Measurements from ENCODE around the gene FKBP7.
"Not testable (repeated sequence)": the region's sequence is repeated elsewhere in the genome, so short reads cannot be mapped to it uniquely, and the experiment has no call there.

FKBP7 gene

DNA sequence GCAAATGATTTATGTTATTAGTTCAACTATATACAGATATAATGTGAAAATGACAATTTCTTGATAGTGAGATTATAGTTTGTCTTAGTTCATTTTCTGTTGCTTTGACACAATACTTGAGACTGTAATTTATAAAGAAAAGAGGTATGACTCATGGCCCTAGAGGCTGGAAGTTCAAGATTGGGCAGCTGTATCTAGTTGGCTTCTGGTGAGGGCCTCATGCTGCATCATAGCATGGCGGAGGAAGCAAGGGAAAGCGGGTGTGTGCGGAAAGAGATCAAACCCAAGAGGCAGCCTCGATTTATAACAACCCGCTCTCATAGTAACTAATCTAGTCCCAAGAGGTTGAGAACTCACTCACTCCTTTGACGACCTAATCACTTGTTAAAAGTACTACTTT is 13.2 kb upstream of the FKBP7 start:
- DNase-seq (ENCODE audit: low read depth in 4 of 4, low spot score in 1 of 4), result no peak

DNA sequence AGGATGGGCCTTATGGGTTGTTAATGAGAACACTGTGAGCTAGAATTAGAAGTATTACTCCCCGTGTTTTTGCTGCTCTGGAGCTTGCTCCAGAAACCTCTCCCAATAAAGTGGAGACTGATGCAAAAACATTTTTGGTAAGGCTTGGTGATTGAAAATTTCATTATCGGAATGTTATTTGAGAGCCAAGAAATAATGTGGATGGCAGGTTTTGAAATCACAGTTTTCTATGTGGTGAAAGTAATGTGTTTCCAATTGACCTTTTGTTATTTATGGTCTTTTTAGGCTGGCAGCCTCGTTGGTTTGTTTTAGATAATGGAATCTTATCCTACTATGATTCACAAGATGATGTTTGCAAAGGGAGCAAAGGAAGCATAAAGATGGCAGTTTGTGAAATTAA is 7.0 kb upstream of the FKBP7 start:
- no peak for DNase-seq (ENCODE audit: low read depth in 4 of 4, low spot score in 1 of 4)

DNA sequence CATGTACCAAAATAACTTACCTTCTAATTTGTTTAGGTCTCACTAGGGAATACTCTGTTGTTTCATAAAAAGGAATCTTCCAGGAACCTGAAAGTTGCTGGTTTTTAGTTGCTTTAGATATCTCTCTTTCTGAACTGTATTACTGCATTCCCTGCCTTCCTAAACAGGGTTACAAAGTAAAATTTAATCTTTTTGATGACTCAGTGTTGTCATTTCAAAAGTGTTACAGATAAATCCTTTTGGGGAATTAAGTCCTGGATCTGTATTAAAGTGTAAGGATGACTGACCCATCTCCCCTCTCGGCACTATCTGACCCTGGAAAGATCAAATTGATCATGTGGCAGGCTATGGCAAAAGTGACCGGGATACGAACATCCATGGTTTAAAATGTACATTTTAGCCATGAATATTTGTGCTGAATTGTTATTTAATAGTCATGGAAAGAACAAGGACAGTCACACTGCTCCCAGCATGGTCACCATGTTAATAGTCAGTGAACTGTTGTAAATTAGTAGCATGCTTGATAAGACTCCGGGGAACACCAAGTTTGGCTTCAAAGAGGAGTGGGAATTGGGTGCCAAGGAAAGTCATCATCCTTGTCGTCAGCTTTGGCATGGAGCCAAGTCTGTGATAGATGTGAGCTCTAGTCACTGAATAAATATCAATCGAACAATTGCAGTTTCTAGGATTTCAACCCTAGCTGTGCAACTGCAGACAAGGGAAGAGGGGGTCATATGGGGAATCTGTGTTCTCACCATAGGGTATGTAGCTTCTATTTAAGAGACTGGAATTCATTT is 6.0 kb upstream of the FKBP7 start:
- DNase-seq (ENCODE audit: low read depth in 4 of 4, low spot score in 1 of 4), result no peak

DNA sequence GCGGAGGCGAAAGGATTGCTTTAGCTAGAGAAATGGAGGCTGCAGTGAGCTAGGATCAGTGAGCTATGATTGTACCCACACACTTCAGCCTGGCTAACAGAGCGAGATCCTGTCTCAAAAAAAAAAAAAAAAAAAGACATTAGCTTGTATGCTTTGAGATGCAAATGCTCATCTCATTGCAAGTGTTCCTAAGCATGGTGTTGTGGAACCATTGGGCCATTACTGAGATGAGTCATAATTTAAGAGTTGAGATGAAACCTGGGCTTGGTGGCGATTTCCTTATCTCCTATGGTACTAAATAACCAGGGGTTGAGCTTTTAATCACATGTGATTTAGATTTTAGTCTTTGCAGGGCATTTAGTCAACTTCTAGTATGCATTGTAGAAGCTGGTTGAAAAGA is 4.0 kb upstream of the FKBP7 start:
- DNase-seq (ENCODE audit: low read depth in 4 of 4, low spot score in 1 of 4), result no peak

DNA sequence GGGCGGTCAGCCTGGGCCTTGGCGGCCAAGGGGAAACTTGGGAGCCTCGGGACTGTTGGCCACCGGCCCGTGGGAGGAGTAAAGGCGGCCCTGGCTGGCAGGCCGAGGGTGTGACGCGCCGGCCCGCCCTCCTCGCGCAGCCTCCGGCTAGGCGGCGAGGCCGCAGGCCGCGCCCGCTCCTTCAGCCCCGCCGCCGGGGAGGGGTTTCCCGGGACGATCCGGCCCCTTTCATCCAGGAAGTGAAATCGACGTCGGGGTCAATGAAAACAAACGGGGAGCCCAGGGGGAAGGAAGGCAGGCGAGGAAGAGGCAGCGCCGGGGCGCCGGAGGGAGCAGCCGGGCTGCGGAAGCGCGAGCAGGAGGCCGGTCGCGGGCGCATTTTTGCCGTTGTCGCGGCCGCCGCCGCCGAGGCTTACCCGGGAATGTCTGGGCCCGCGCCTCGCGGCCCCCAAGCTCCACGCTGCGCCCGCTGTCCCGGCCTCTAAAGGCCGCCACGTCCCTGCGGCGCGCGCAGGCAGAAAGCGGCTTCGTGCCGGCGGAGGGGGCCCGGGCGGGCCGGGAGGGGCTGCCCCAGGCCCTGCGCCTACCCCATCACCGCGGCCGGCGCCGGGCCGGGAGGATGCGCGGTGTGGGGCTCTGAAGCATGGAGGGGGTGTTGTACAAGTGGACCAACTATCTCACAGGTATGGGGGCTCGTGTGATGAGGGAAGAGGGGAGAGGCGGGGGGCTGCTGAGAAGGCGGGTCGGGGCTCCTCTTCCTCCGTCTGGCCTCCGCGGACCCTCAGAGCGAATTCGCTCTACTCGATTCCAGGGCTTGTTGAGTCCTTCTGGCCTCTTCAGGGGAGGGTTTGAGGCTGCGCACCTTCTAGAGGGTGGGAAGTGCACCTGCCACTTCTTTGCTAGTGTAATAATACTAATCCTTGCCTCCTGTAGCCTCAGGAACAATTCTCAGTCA is 2.1 kb upstream of the FKBP7 start, which contains the start of gene PLEKHA3:
TSS of gene PLEKHA3 (plus strand) at position 231 of the 955 bp plus-strand sequence. CDS start at position 644, 413 bp downstream.
- DNase-seq (ENCODE audit: low read depth in 4 of 4, low spot score in 1 of 4), result peak; percentile 44 to 73 (median 60)

DNA sequence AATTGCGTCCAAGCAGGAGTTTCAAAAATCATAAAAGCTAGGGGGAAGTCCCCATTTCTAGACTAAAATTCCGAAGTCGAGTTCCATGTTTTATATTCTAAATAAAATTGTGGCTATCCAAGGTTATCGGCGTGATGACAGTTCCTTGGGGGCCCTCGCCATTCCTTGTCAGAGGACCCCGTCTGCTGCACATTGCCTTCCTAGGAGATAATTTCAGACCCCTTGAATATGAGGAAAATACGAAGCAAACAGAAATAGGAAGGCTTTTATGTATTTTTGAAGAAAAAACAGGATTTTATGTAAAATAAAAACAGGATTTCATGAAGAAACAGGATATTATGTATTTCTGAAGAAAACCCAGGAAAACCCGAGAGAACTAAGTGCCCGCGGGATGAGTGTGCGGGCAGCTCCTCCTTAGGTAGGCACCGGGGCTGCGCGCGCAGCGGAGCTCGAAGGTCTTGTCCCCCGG is 1.4 kb upstream of the FKBP7 start:
- DNase-seq (ENCODE audit: low read depth in 4 of 4, low spot score in 1 of 4), result no peak

DNA sequence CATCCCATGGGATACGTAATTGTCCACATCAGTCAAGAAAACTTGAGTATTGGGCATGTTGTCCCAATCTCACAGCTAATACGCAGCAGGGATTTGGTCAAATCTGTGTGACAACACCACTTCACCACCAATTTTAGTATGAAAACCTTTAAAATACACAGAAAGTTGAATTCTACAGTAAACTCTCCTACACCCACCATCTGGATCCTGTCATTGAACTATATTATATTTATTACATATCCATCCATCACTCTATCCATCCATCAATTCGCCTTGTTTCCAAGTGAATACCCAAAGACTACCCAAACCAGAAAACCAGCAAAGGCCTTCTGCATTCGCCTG is 846 bp upstream of the FKBP7 start:
- DNase-seq (ENCODE audit: low read depth in 4 of 4, low spot score in 1 of 4), result no peak

DNA sequence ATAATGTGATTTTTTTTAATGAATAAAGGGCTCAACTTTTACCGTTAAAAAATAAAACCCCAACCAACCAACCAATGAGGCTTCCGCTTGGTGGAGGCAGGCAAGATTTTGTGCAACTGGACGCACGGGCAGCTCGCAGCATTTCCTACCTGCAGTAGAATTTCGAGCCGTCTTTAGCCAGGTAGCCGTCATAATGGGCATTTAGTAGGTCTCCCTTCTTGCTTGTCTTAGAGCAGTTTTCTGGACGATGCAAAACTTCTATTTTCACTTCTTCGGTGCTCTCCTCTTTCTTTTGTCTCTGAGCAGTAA is 316 bp downstream of the FKBP7 start:
- DNase-seq (ENCODE audit: low read depth in 4 of 4, low spot score in 1 of 4), result no peak

DNA sequence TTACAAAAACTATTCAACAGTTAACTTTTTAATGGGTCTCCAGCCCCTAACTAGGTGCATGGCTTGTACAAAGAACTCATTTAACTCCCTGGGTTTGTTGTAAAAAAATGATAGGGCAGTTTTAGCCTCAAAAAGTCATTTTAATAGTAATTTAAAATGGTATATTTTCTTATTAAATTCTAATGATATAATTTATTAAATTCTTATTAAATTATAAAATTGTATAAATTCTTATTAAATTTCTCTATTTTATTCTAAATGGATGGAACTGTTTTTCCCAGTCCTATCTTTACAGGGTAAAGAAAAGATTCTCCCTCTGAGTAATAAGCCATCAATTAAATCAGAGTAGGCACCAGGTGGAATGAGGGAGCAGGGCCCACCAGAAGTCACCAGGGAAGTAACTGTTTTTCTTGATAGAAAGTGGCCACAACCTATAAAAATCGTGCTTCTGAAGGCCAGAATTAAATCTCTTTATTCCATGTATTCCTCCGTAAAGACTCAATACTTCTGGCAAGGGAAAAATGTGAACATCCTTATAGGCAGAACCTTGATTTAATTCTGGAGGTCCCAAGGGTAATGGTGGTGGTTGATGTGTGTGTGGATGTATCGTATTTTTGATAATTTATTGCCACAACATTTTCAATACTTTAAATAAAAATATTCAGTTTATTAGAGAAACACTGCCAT is 814 bp downstream of the FKBP7 start:
- no peak for DNase-seq (ENCODE audit: low read depth in 4 of 4, low spot score in 1 of 4)

DNA sequence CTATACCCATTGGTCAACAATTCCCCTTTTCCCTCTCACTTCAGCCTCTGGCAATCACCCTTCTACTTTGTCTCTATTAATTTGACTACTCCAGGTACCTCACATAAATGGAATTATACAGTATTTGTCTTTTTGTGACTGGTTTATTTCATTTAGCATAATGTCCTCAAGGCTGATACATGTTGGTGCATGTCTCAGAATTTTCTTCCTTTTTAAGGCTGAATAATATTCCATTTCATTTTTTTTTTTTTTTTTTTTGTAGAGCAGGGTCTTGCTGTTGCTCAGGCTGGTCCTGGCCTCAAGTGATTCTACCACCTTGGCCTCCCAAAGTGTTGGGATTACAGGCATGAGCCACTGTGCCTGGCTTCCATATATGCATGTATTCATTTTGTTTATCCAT is 1.9 kb downstream of the FKBP7 start:
- DNase-seq (ENCODE audit: low read depth in 4 of 4, low spot score in 1 of 4), result no peak

DNA sequence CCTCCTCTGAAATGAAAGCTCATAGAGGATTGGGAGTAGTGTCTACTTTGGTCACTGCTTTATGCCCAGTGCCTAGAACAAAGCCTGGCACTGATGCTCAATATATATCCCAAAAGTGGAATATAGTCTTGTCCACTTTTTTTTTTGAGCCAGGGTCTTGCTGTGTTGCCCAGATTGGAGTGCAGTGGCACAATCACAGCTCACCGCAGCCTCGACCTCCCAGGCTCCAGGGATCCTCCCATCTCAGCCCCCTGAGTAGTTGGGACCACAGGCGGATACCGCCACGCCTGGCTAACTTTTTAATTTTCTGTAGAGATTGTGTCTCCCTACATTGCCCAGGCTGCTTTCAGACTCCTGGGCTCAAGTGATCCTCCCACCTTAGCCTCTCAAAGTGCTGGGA is 3.8 kb downstream of the FKBP7 start:
- DNase-seq (ENCODE audit: low read depth in 4 of 4, low spot score in 1 of 4), result no peak

DNA sequence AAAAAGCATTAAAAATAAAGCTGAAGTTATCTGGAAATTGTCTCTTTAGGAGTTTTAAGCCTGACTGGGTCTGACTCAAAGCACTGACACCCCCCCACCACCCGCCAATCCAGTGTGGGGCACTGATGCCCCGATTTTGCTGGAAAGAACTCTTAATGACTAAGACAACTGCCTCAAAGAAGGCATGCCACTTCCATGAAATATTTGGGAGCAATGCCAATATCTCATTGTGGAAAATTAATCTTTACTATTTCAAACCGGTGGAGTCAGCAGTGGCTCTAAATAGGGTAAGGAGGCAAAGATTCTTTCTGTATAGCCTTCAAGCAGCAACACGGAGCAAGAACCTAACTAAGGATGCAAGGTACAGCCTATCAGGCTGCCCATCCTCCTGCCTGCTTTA is 4.5 kb downstream of the FKBP7 start:
- no peak for DNase-seq (ENCODE audit: low read depth in 4 of 4, low spot score in 1 of 4)

DNA sequence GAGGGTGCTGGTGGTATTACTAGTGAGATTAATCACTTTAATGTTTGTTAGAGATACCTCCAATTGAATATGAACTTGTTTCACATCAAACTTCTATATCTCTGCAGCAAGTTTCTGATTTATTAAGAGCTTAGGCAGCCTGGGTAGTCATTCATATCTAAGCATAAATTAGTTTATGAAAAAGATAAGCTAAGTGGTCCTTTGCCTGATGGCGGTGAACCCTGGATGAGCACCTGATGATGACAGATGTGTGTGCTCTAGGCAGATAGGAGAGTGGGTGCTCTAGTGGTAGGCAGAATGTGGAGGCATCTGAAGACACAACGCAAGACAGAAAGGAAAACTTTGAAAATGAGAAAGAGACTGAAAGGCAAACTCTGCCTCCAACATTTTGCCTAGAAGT is 5.0 kb downstream of the FKBP7 start:
- DNase-seq (ENCODE audit: low read depth in 4 of 4, low spot score in 1 of 4), result no peak

DNA sequence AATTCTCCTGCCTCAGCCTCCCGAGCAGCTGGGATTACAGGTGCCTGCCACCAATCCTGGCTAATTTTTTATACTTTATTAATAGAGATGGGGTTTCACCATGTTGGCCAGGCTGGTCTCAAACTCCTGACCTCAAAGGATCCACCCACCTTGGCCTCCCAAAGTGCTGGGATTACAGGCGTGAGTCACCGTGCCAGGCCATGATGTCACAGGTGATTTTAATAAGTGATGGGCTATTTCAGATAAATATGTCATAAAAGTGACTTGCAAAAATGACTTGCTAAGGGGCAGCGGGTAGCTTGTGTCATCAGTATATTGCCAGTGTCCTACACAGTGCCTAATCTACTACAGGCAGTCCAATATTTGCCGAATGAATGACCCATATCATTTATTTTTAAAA is 7.1 kb downstream of the FKBP7 start:
- not testable (repeated sequence) for DNase-seq (ENCODE audit: low read depth in 4 of 4, low spot score in 1 of 4)

DNA sequence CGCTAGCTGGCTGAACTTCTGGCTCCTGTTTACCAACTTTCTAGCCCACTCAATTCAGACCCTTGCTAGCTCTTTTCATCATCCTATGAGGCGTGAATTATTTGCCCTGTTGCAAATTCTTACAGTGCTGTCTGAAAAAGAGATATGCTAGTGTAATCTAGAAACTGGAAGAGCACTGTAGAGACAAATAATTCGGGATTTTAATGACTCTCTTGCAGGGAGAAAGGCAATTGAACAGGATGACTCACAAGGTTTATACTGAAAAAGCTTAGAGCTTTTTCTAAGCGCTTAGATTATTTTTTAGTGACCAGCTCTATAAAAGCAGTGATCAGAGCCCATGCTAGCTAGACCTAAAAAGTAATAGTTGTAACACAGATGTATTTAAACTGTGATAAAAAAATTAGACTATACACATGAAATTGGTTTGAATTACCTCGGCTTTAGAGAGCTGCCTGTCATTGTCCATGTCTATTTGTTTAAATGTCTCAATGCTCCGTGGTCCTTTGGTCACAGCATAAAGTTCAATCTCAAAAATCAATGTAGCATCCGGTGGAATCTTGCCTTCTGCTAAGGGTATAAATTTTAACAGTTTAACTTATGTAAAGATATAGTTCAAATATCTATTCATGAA is 9.1 kb downstream of the FKBP7 start:
- DNase-seq (ENCODE audit: low read depth in 4 of 4, low spot score in 1 of 4), result no peak

DNA sequence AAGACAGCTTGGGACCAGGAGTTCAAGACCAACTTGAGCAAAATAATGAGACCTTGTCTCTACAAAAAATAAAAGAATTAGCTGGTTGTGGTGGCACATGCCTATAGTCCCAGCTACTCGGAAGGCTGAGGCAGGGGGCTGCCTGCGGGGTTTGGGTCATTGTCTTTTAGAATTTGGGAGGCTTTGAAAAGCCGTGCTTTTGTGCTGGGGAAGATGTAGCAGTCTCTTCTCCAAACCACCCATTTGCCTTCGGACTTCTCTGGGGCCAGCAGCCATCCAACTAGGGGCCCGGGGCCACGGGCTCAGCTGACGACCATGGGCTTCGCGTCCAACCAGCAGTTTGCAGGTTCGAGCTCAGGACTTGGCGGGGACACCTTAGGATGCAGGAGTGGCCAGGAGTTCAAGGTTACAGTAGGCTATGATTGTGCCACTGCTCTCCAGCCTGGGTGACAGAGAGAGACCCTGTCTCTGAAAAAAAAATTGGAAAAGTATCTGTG is 21.0 kb downstream of the FKBP7 start:
- DNase-seq (ENCODE audit: low read depth in 4 of 4, low spot score in 1 of 4), result no peak

DNA sequence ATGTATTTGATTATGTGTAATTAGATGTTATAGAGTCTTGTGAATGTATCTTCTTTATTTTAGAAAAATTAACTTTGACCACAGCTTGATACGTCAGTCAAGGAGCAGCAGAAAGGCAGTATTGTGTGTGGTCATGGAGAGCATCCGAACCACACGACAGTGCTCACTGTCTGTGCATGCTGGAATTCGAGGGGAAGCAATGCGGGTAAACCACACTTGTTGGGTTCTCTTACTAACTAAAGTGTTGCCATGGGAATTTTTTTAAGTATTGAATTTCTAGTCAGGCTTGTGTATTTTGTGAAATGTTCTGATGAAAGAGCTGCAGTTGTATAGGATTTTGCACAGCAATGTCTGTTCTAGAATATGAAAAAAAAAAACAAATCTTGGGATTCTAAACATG is 22.5 kb downstream of the FKBP7 start:
- no peak for DNase-seq (ENCODE audit: low read depth in 4 of 4, low spot score in 1 of 4)

DNA sequence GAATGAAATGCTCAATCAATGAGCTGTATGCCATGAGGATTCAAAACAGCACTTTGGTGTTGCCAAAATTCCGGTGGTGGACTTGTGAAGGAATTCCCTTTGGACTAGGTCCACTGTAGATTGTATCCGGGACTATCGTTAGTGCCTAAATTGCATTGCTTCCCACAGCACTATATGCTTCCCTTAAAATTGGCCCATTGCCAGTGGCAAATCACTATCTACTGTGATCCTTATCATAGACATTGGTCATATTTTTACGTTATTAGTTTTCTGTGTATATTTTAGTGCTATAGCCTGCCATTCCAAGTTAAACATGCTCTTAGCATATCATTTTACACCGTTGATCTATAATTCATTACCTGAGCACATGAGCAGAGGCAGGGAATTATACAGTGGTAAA is 25.5 kb downstream of the FKBP7 start:
- no peak for DNase-seq (ENCODE audit: low read depth in 4 of 4, low spot score in 1 of 4)

DNA sequence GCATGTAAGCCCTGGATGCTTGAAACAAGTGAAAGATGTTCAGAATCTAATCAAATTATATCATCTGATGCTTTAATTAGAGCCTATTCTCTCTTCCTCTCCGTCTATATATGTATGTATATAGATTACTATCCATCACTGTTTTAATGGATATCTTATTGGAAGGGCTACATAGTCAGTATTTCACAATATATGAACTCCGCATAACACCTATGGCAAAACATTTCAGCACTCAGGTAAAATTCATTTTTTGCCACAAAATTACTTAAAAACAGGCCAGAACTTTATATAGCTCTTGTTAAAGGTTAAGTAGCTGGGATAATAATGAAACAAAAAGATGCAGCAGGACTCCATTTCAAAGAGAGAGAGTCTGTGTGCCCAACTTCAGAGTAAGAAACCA is 26.1 kb downstream of the FKBP7 start:
- DNase-seq (ENCODE audit: low read depth in 4 of 4, low spot score in 1 of 4), result no peak

DNA sequence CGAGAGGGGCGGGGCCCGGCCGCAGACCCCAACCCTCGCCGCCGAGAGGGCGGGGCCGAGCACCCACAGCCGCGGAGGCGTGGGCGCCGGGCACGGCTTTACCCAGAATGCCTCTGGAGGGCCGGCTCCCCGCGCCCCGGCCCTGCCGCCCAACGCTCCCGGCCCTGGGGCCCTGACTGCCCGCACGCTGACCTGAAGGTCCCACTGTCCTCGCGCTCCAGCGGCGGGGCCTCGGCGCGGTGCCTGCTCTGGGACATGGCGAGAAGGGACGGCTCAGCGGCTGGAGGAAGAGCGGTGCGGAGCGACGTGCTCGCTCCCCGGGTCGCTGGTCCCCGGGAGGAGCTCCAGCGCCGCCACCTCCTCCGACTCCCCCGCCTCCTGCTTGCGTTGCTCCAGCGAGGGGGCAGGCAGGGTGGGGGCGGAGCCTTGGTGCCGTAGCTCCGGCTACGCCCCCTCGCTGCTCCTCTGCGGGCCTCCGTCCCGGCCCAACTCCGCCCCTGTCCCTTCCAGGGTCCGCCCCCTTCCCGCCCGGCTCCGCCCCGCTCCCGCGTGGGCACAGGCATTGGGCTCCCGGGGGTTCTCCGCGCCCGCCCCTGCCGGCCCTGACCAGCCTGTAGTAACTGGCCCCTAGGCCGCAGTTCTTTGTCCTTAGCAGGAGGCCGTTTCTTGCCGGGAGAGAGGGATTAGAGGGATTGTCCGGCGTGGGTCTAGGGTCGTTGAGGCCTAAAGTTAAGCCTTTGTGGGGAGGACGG is 27.4 kb downstream of the FKBP7 start, which contains the start of the genes PJVK and PRKRA:
TSS of gene PJVK (plus strand) at position 605 of the 752 bp plus-strand sequence. CDS start 2,032 bp downstream, outside the sequence.
TSS of gene PRKRA (minus strand) at position 402 of the 752 bp plus-strand sequence. CDS start at position 257, 145 bp downstream.
- peak; percentile 85 to 94 (median 92) for DNase-seq (ENCODE audit: low read depth in 4 of 4, low spot score in 1 of 4)

Data from stimulated activated CD4-positive, alpha-beta T cell treated with anti-CD3 and anti-CD28 coated beads, Interleukin-1b, Interleukin-23, amount 100 ng/mL, for 24 hours (primary cell).